ENCODE measurements around the gene GNPDA1.

The GNPDA1 gene

GRCh38 chr5:142024771-142025304 lies 12.0 kb upstream of the GNPDA1 start:
- Histone ChIP-seq H3K27ac (ENCODE audit: low read depth, low read length) (peak overlapping the region; percentile 38), H3K9me3 (ENCODE audit: insufficient read depth, low read length) (no peaks in the 10 kb centered on the region), H2AFZ (ENCODE audit: low read depth, low read length, severe bottlenecking) (peak overlapping the region; percentile 99), H3F3A (ENCODE audit: insufficient read depth) (peaks cover 11% of the 10 kb centered on the region; the same call in 1 of the 2 replicates), H3K4me3 (ENCODE audit: insufficient read depth, low read length, poor library complexity, severe bottlenecking) (peak overlapping the region; percentile 50), H3K9me2 (replicated peaks; ENCODE audit: insufficient read depth, low read length) (no peaks in the 10 kb centered on the region), H3K9ac (ENCODE audit: low read length) (peak overlapping the region; percentile 45), H3K79me2 (ENCODE audit: insufficient read depth, low read length) (no peaks in the 10 kb centered on the region), H3K4me2 (ENCODE audit: low read depth, low read length, poor library complexity, severe bottlenecking) (peak overlapping the region; percentile 93), H3K36me3 (ENCODE audit: low read length) (no peaks in the 10 kb centered on the region), H4K20me1 (ENCODE audit: low read depth, low read length) (no peaks in the 10 kb centered on the region), H3K27me3 (ENCODE audit: low read length) (no peaks in the 10 kb centered on the region)
- no peak for TF ChIP-seq EZH2phosphoT487 (conservative IDR thresholded peaks at IDR 0.05; ENCODE audit: low read length)
- TF ChIP-seq, protein P1, sequence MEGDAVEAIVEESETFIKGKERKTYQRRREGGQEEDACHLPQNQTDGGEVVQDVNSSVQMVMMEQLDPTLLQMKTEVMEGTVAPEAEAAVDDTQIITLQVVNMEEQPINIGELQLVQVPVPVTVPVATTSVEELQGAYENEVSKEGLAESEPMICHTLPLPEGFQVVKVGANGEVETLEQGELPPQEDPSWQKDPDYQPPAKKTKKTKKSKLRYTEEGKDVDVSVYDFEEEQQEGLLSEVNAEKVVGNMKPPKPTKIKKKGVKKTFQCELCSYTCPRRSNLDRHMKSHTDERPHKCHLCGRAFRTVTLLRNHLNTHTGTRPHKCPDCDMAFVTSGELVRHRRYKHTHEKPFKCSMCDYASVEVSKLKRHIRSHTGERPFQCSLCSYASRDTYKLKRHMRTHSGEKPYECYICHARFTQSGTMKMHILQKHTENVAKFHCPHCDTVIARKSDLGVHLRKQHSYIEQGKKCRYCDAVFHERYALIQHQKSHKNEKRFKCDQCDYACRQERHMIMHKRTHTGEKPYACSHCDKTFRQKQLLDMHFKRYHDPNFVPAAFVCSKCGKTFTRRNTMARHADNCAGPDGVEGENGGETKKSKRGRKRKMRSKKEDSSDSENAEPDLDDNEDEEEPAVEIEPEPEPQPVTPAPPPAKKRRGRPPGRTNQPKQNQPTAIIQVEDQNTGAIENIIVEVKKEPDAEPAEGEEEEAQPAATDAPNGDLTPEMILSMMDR (IDR thresholded peaks at IDR 0.05; ENCODE audit: insufficient read depth, low read length, poor library complexity, severe bottlenecking) = no peak

DNA sequence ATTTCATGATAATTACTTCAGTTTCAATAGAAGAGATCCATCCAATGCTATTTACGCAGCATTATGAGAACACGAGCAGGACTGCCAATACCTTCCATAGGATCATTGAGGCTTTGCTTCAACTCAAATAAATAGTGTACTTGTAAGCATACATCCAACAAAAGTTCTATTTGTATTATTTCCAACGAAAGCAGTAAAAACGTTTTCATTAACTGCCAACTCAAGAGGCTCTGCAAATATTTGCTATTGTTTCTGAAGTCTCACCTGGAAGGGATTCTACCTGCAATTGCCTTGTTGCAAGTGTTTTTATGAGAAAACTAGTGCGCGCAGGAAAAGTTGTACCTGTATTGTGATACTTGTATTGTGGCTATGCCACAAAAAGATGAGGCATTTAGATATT lies 11.0 kb upstream of the GNPDA1 start:
- Histone ChIP-seq H3K79me2 (ENCODE audit: insufficient read depth, low read length) (no peaks in the 10 kb centered on the region), H3F3A (ENCODE audit: insufficient read depth) (peaks cover 11% of the 10 kb centered on the region; the same call in 1 of the 2 replicates), H3K27ac (ENCODE audit: low read depth, low read length) (no peak overlapping the region), H2AFZ (ENCODE audit: low read depth, low read length, severe bottlenecking) (no peak overlapping the region), H4K20me1 (ENCODE audit: low read depth, low read length) (no peaks in the 10 kb centered on the region), H3K36me3 (ENCODE audit: low read length) (no peaks in the 10 kb centered on the region), H3K9me3 (ENCODE audit: insufficient read depth, low read length) (no peaks in the 10 kb centered on the region), H3K9ac (ENCODE audit: low read length) (no peak overlapping the region), H3K4me3 (ENCODE audit: insufficient read depth, low read length, poor library complexity, severe bottlenecking) (no peak overlapping the region), H3K9me2 (replicated peaks; ENCODE audit: insufficient read depth, low read length) (no peaks in the 10 kb centered on the region), H3K4me2 (ENCODE audit: low read depth, low read length, poor library complexity, severe bottlenecking) (no peak overlapping the region), H3K27me3 (ENCODE audit: low read length) (no peaks in the 10 kb centered on the region)
- TF ChIP-seq EZH2phosphoT487 (conservative IDR thresholded peaks at IDR 0.05; ENCODE audit: low read length) = no peak
- TF ChIP-seq, protein P1 (IDR thresholded peaks at IDR 0.05; ENCODE audit: insufficient read depth, low read length, poor library complexity, severe bottlenecking) = no peak

GRCh38 chr5:142020122-142020659 lies 7.4 kb upstream of the GNPDA1 start:
- H3K36me3 ChIP-seq (ENCODE audit: low read length) = no peaks in the 10 kb centered on the region
- no peaks in the 10 kb centered on the region for H4K20me1 ChIP-seq (ENCODE audit: low read depth, low read length)
- TF ChIP-seq EZH2phosphoT487 (conservative IDR thresholded peaks at IDR 0.05; ENCODE audit: low read length) = no peak
- TF ChIP-seq, protein P1 (IDR thresholded peaks at IDR 0.05; ENCODE audit: insufficient read depth, low read length, poor library complexity, severe bottlenecking) = no peak
- H3F3A ChIP-seq (ENCODE audit: insufficient read depth) = peaks cover 11% of the 10 kb centered on the region; the same call in 1 of the 2 replicates
- H3K9ac ChIP-seq (ENCODE audit: low read length) = no peak overlapping the region
- H2AFZ ChIP-seq (ENCODE audit: low read depth, low read length, severe bottlenecking) = no peak overlapping the region
- H3K9me2 ChIP-seq (replicated peaks; ENCODE audit: insufficient read depth, low read length) = no peaks in the 10 kb centered on the region
- H3K4me3 ChIP-seq (ENCODE audit: insufficient read depth, low read length, poor library complexity, severe bottlenecking) = no peak overlapping the region
- no peak overlapping the region for H3K27ac ChIP-seq (ENCODE audit: low read depth, low read length)
- H3K79me2 ChIP-seq (ENCODE audit: insufficient read depth, low read length) = no peaks in the 10 kb centered on the region
- no peaks in the 10 kb centered on the region for H3K9me3 ChIP-seq (ENCODE audit: insufficient read depth, low read length)
- H3K27me3 ChIP-seq (ENCODE audit: low read length) = no peaks in the 10 kb centered on the region
- H3K4me2 ChIP-seq (ENCODE audit: low read depth, low read length, poor library complexity, severe bottlenecking) = no peak overlapping the region
